T-helper 1 cell treated with Interleukin-12 subunit alpha and Interleukin-12 subunit beta and Interleukin-4 antibody, amounts not matched to agents 30 ng/mL and 1 ng/mL, for 36 hours (primary cell): Measurements from ENCODE around the gene ERMN. TPM values are rescaled to one million over a fixed set of nuclear protein-coding genes. Genes with fewer than 3 reads are reported as not detected.
"Not testable (repeated sequence)": the region's sequence is repeated elsewhere in the genome, so short reads cannot be mapped to it uniquely, and the experiment has no call there.

Source experiments
- intact Hi-C: fragments of 100-400 bp; cut with micrococcal nuclease; formaldehyde crosslinking; loops from one replicate; pipeline ENCODE4 v1.15.1; 2024
- total RNA-seq: library from RNA; stranded (reverse); gene quantifications from 2 replicates; pipeline ENCODE4 v1.2.3, GENCODE V29; 2022

ERMN gene
- total RNA-seq, 1 donor from 2014 or later = 5.2 TPM

GRCh38 chr2:157301307-157301706 lies 24.3 kb downstream of the ERMN start:
- intact Hi-C loops = no loop called here

GRCh38 chr2:157296958-157297357 lies 28.7 kb downstream of the ERMN start:
- intact Hi-C loops = no loop called here

- intact Hi-C loops = no loop called here
Observed at GRCh38 chr2:157296490-157296889, 29.1 kb downstream of the ERMN start.

- intact Hi-C loops = no loop called here
Observed at GRCh38 chr2:157292853-157293252, 32.8 kb downstream of the ERMN start.

GRCh38 chr2:157291018-157291417 lies 34.6 kb downstream of the ERMN start:
- intact Hi-C loops = no loop called here

GRCh38 chr2:157290525-157290924 lies 35.1 kb downstream of the ERMN start:
- intact Hi-C loops = no loop called here

GRCh38 chr2:157287160-157287559 lies 38.5 kb downstream of the ERMN start:
- intact Hi-C loops = no loop called here

GRCh38 chr2:157283468-157283867 lies 42.2 kb downstream of the ERMN start:
- intact Hi-C loops = no loop called here

- intact Hi-C loops = no loop called here
Observed at GRCh38 chr2:157281316-157281715, 44.3 kb downstream of the ERMN start.

GRCh38 chr2:157279311-157279710 lies 46.3 kb downstream of the ERMN start:
- intact Hi-C loops = not testable (repeated sequence)

GRCh38 chr2:157271590-157272203 lies 53.9 kb downstream of the ERMN start:
- intact Hi-C loops = no loop called here

- intact Hi-C loops = loop anchor here (1.0 to 10.0 kb wide), 2 partner anchors 9 to 945 kb away; no protein-coding TSS in a partner anchor
Observed at GRCh38 chr2:157269922-157270321, 55.7 kb downstream of the ERMN start.

- intact Hi-C loops = loop anchor here (1.0 to 10.0 kb wide), 2 partner anchors 8 to 944 kb away; no protein-coding TSS in a partner anchor
Observed at GRCh38 chr2:157269060-157269459, 56.6 kb downstream of the ERMN start.

Other genes with a start within 250 kb of the ERMN start
- gene GALNT5, start 68.1 kb downstream of the ERMN start, total RNA-seq = not detected in 2 replicates
- gene CYTIP, start 118.3 kb upstream of the ERMN start, total RNA-seq = 484 and 497 TPM in 2 replicates